A673 (cell line): ENCODE measurements around the gene GRM5. TPM values are rescaled to one million over a fixed set of nuclear protein-coding genes. Genes with fewer than 3 reads are reported as not detected.
A peak's percentile ranks its signal among the peaks of the same experiment; 100 is the strongest.

Experiments
- BruUV-seq: library from RNA; stranded (reverse); fragments of 400-500 nt; replicated peaks from 2 replicates; lab custom pipeline; 2021; lab: Mats Ljungman, UMichigan
- CTCF ChIA-PET: fragments of 300-600 bp; sonication (Branson Sonifier 250); formaldehyde crosslinking; loops from one replicate; lab custom pipeline; 2022; ENCODE audit warnings: antibody characterized with exemption; lab: Charles Lee
- POLR2A ChIA-PET: fragments of 300-600 bp; sonication (Branson Sonifier 250); formaldehyde crosslinking; loops from one replicate; lab custom pipeline; 2022; ENCODE audit warnings: antibody characterized with exemption; ENCODE audit not compliant: low non-redundant PET; lab: Charles Lee
- DNase-seq: peaks from one replicate; pipeline ENCODE4 v3.0.0-alpha.2; 2015; ENCODE audit warnings: low spot score
- H3K27ac ChIP-seq: fragments of 200-600 bp; sonication (generic); 2 replicates; pipeline ENCODE4 v1.5.1; 2016; ENCODE audit warnings: mixed run types, low read depth, mild to moderate bottlenecking, mixed read lengths, antibody characterized with exemption, low read length; ENCODE audit not compliant: poor library complexity, severe bottlenecking
- H3K27me3 ChIP-seq: fragments of 200-600 bp; sonication (generic); replicated peaks from 2 replicates; pipeline ENCODE4 v1.6.1; 2017; ENCODE audit warnings: mixed run types, low read depth, mild to moderate bottlenecking, mixed read lengths, antibody characterized with exemption, low read length; ENCODE audit not compliant: insufficient read depth, poor library complexity
- H3K36me3 ChIP-seq: fragments of 200-600 bp; sonication (generic); 2 replicates; pipeline ENCODE4 v1.6.1; 2016; ENCODE audit warnings: mixed run types, mild to moderate bottlenecking, mixed read lengths, antibody characterized with exemption, low read length; ENCODE audit not compliant: insufficient read depth, poor library complexity, severe bottlenecking
- H3K4me1 ChIP-seq: fragments of 200-600 bp; sonication (generic); 2 replicates; pipeline ENCODE4 v1.6.1; 2017; ENCODE audit warnings: mixed run types, mild to moderate bottlenecking, mixed read lengths, antibody characterized with exemption, low read length; ENCODE audit not compliant: insufficient read depth, poor library complexity, severe bottlenecking
- H3K4me3 ChIP-seq: fragments of 200-600 bp; sonication (generic); 2 replicates; pipeline ENCODE4 v1.5.1; 2016; ENCODE audit warnings: low read depth, mixed run types, mild to moderate bottlenecking, mixed read lengths, low read length; ENCODE audit not compliant: poor library complexity, severe bottlenecking
- H3K9me3 ChIP-seq: fragments of 200-600 bp; sonication (generic); 2 replicates; pipeline ENCODE4 v1.6.1; 2016; ENCODE audit warnings: mixed run types, low read depth, mild to moderate bottlenecking, mixed read lengths, antibody characterized with exemption, low read length; ENCODE audit not compliant: poor library complexity, severe bottlenecking
- CTCF ChIP-seq: fragments of 300-800, 200-600 bp; sonication (generic); conservative IDR thresholded peaks from 2 replicates; pipeline ENCODE4 v1.5.1; 2017; ENCODE audit warnings: low read depth, mild to moderate bottlenecking, antibody characterized with exemption, low read length, moderate library complexity, mixed read lengths
- EZH2 ChIP-seq: fragments of 200-600 bp; sonication (generic); IDR thresholded peaks from 2 replicates; pipeline ENCODE4 v1.6.1; 2017; ENCODE audit warnings: borderline replicate concordance, low read depth, mild to moderate bottlenecking, mixed read lengths, antibody characterized with exemption, low read length; ENCODE audit not compliant: poor library complexity, severe bottlenecking
- intact Hi-C: fragments of 100-400 bp; cut with micrococcal nuclease; formaldehyde crosslinking; loops from one replicate; pipeline ENCODE4 v1.10.0; 2022; ENCODE audit not compliant: unreplicated experiment
- total RNA-seq: library from RNA; stranded (reverse); gene quantifications from 2 replicates; pipeline ENCODE4 v1.2.3, GENCODE V29; 2021

The GRM5 gene
- total RNA-seq, 1 experiment from 2014 or later, result not detected

- no TSS peak for BruUV-seq
- Histone ChIP-seq H3K27ac (no peak overlapping the region), H3K36me3 (no peaks in the 10 kb centered on the region), H3K27me3 (peaks cover 3% of the 10 kb centered on the region), H3K4me1 (no peaks in the 10 kb centered on the region), H3K4me3 (no peak overlapping the region), H3K9me3 (no peaks in the 10 kb centered on the region)
- intact Hi-C loops, result no loop called here
- TF ChIP-seq EZH2, result no peak
- TF ChIP-seq CTCF, result no peak
- DNase-seq, result no peak
- ChIA-PET POLR2A (no interaction called here), CTCF (interaction anchor here (0.8 to 1.6 kb wide), 3 partner anchors 9 to 537 kb away, joined by 5 to 8 read pairs (median 8); no protein-coding TSS in a partner anchor)
These were observed 512.6 kb downstream of the GRM5 start for GRCh38 chr11:88553204-88553603.

- Histone ChIP-seq H3K27ac (no peak overlapping the region), H3K9me3 (no peaks in the 10 kb centered on the region), H3K27me3 (peaks cover 9% of the 10 kb centered on the region), H3K4me3 (no peak overlapping the region), H3K4me1 (no peaks in the 10 kb centered on the region), H3K36me3 (no peaks in the 10 kb centered on the region)
- intact Hi-C loops, result no loop called here
- peak; percentile 76 for DNase-seq
- POLR2A ChIA-PET, result no interaction called here
- CTCF ChIA-PET, result interaction anchor here (0.6 to 1.6 kb wide), 6 partner anchors 8 to 1089 kb away, joined by 3 to 8 read pairs (median 4); no protein-coding TSS in a partner anchor
- BruUV-seq, result no TSS peak
- TF ChIP-seq CTCF, result peak; percentile 88
- TF ChIP-seq EZH2, result no peak
These were observed 513.3 kb downstream of the GRM5 start for GRCh38 chr11:88552379-88553062.

GRCh38 chr11:88544656-88545280 is 521.0 kb downstream of the GRM5 start:
- TF ChIP-seq CTCF (no peak), EZH2 (no peak)
- no TSS peak for BruUV-seq
- Histone ChIP-seq H3K4me3 (no peak overlapping the region), H3K4me1 (no peaks in the 10 kb centered on the region), H3K27me3 (peaks cover 5% of the 10 kb centered on the region), H3K9me3 (no peaks in the 10 kb centered on the region), H3K36me3 (no peaks in the 10 kb centered on the region), H3K27ac (no peak overlapping the region)
- DNase-seq, result no peak
- CTCF ChIA-PET, result interaction anchor here (0.8 to 1.0 kb wide), 3 partner anchors 8 to 439 kb away, joined by 4 to 8 read pairs (median 4); no protein-coding TSS in a partner anchor
- POLR2A ChIA-PET, result no interaction called here
- intact Hi-C loops, result loop anchor here (1.0 to 10.0 kb wide), 11 partner anchors 60 to 1192 kb away; no protein-coding TSS in a partner anchor
